ENCODE results near the gene ZNF292. TPM values are rescaled to one million over a fixed set of nuclear protein-coding genes. Genes with fewer than 3 reads are reported as not detected.

Gene ZNF292
- total RNA-seq, 1 experiment from 2014 or later: 44.6 TPM

DNA sequence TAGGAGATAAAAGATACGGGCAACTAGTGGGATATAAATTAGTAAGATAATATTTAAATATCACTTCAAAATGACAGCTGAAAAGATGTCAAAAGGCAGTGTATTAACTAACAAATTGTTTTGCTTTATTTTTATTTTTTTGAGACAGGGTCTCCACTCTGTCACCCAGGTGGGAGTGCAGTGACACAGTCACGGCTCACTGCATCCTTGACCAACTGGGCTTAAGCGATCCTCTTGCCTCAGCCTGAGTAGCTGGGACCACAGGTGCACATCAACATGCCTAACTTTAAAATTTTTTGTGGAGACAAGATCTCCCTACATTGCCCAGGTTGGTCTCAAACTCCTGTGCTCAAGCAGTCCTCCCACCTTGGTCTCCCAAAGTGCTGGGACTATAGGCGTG, 5.9 kb downstream of the ZNF292 start:
- no peak for DNase-seq
- Mint-ChIP-seq H3K4me3 (ENCODE audit: low read depth, unreplicated experiment) (no peak overlapping the region), H3K4me1 (ENCODE audit: low read depth, unreplicated experiment) (peaks cover 35% of the 10 kb centered on the region), H3K36me3 (ENCODE audit: insufficient read depth, unreplicated experiment) (peaks cover 17% of the 10 kb centered on the region), H3K27me3 (ENCODE audit: unreplicated experiment) (no peaks in the 10 kb centered on the region), H3K9me3 (ENCODE audit: low read depth, unreplicated experiment) (no peaks in the 10 kb centered on the region), H3K27ac (ENCODE audit: unreplicated experiment) (no peak overlapping the region)
- CTCF ChIA-PET: no interaction called here
- TF ChIP-seq CTCF (IDR thresholded peaks at IDR 0.05; ENCODE audit: unreplicated experiment): no peak
- intact Hi-C loops (cut with micrococcal nuclease; ENCODE audit: unreplicated experiment): no loop called here
- BruUV-seq (replicated peaks): no TSS peak

DNA sequence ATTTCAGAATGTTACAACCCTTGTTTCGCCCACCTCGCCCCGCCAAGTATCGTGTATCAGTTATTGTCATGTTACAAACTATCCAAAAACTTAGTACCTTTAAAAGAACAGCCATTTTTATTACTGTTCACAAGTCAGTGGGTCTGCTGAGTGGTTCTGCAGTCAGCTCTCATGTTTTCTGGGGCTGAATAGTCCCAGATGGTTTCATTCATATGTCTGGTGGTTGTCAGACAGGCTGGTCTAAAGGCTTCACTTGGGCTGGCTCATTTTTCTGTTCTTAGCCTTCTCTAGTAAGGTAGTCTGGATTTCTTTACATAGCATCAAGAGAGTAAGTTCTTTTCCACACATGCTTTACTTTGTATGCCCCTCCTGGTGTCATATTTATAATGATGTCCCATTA, 8.6 kb downstream of the ZNF292 start:
- Mint-ChIP-seq H3K27ac (ENCODE audit: unreplicated experiment) (no peak overlapping the region), H3K9me3 (ENCODE audit: low read depth, unreplicated experiment) (no peaks in the 10 kb centered on the region), H3K4me3 (ENCODE audit: low read depth, unreplicated experiment) (no peak overlapping the region), H3K27me3 (ENCODE audit: unreplicated experiment) (no peaks in the 10 kb centered on the region), H3K4me1 (ENCODE audit: low read depth, unreplicated experiment) (peaks cover 40% of the 10 kb centered on the region), H3K36me3 (ENCODE audit: insufficient read depth, unreplicated experiment) (no peaks in the 10 kb centered on the region)
- intact Hi-C loops (cut with micrococcal nuclease; ENCODE audit: unreplicated experiment): no loop called here
- no peak for DNase-seq
- no peak for TF ChIP-seq CTCF (IDR thresholded peaks at IDR 0.05; ENCODE audit: unreplicated experiment)
- no TSS peak for BruUV-seq (replicated peaks)
- CTCF ChIA-PET: no interaction called here

DNA sequence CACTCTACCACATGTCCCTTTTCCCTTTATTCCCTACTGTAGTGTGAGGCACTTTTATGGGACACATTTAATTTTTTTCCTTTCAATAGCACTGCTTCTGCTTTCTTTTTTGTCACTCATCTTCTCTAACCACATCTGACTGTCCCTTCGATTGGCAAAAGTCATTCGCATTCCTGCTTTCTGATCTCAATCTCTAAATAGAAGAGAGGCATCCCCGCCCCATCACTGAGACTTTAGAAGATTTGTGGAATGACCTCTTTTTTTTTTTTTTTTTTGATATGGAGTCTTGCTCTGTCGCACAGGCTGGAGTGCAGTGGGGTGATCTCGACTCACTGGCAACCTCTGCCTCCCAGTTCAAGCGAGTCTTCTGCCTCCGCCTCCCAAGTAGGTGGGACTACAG, 9.1 kb downstream of the ZNF292 start:
- no peak for TF ChIP-seq CTCF (IDR thresholded peaks at IDR 0.05; ENCODE audit: unreplicated experiment)
- Mint-ChIP-seq H3K36me3 (ENCODE audit: insufficient read depth, unreplicated experiment) (no peaks in the 10 kb centered on the region), H3K4me1 (ENCODE audit: low read depth, unreplicated experiment) (peaks cover 40% of the 10 kb centered on the region), H3K9me3 (ENCODE audit: low read depth, unreplicated experiment) (no peaks in the 10 kb centered on the region), H3K4me3 (ENCODE audit: low read depth, unreplicated experiment) (no peak overlapping the region), H3K27me3 (ENCODE audit: unreplicated experiment) (no peaks in the 10 kb centered on the region), H3K27ac (ENCODE audit: unreplicated experiment) (no peak overlapping the region)
- CTCF ChIA-PET: no interaction called here
- BruUV-seq (replicated peaks): no TSS peak
- DNase-seq: no peak
- intact Hi-C loops (cut with micrococcal nuclease; ENCODE audit: unreplicated experiment): no loop called here

GRCh38 chr6:87165185-87165584, 9.8 kb downstream of the ZNF292 start:
- intact Hi-C loops (cut with micrococcal nuclease; ENCODE audit: unreplicated experiment): loop anchor here (5.0 kb wide), 1 partner anchor 67 kb away; no protein-coding TSS in a partner anchor
- CTCF ChIA-PET: interaction anchor here (0.6 kb wide), 1 partner anchor 37 kb away, joined by 3 read pairs; no protein-coding TSS in a partner anchor
- Mint-ChIP-seq H3K36me3 (ENCODE audit: insufficient read depth, unreplicated experiment) (no peaks in the 10 kb centered on the region), H3K27ac (ENCODE audit: unreplicated experiment) (no peak overlapping the region), H3K4me1 (ENCODE audit: low read depth, unreplicated experiment) (peaks cover 35% of the 10 kb centered on the region), H3K4me3 (ENCODE audit: low read depth, unreplicated experiment) (no peak overlapping the region), H3K9me3 (ENCODE audit: low read depth, unreplicated experiment) (no peaks in the 10 kb centered on the region), H3K27me3 (ENCODE audit: unreplicated experiment) (no peaks in the 10 kb centered on the region)
- no peak for DNase-seq
- TF ChIP-seq CTCF (IDR thresholded peaks at IDR 0.05; ENCODE audit: unreplicated experiment): no peak
- no TSS peak for BruUV-seq (replicated peaks)

Data from Calu3 (cell line).